SK-N-SH (cell line): ENCODE measurements around the gene CXCL16.

Source experiments
- CHD2 ChIP-seq: fragments of 150-350 bp; IDR thresholded peaks from 2 replicates; pipeline ENCODE4 v1.6.1; 2018; ENCODE audit warnings: low read length; ENCODE audit not compliant: partially characterized antibody
- CTCF ChIP-seq: fragments of 200-600 bp; sonication (generic); IDR thresholded peaks from 2 replicates; pipeline ENCODE4 v1.6.1; 2017; ENCODE audit warnings: antibody characterized with exemption, mild to moderate bottlenecking, moderate library complexity
- EP300 ChIP-seq, 2 experiments: IDR thresholded peaks; 2 replicates each; pipeline versions ENCODE4 v1.4.0 to v1.6.1; 2012; ENCODE audit warnings: borderline replicate concordance in 1 of 2, low read depth in 1 of 2, low read length in 1 of 2
- EZH2phosphoT487 ChIP-seq: fragments of 200-600 bp; sonication (generic); IDR thresholded peaks from 2 replicates; pipeline ENCODE4 v1.6.1; 2017; ENCODE audit warnings: low read depth, mixed run types, mild to moderate bottlenecking, antibody characterized with exemption, moderate library complexity, borderline replicate concordance
- JUND ChIP-seq: IDR thresholded peaks from 2 replicates; pipeline ENCODE4 v1.4.0; 2012
- MAX ChIP-seq: IDR thresholded peaks from 2 replicates; pipeline ENCODE4 v1.4.0; 2012; ENCODE audit warnings: low read depth
- MEF2A ChIP-seq: IDR thresholded peaks from 2 replicates; pipeline ENCODE4 v1.4.0; 2012; ENCODE audit warnings: low read depth, borderline replicate concordance
- NRF1 ChIP-seq: IDR thresholded peaks from 2 replicates; pipeline ENCODE4 v1.6.1; 2012; ENCODE audit warnings: low read depth, mild to moderate bottlenecking, low read length
- POLR2AphosphoS5 ChIP-seq: IDR thresholded peaks from 2 replicates; pipeline ENCODE4 v1.6.1; 2012; ENCODE audit warnings: low read depth, low read length
- RAD21 ChIP-seq: IDR thresholded peaks from 2 replicates; pipeline ENCODE4 v1.6.1; 2012; ENCODE audit warnings: mild to moderate bottlenecking, low read length
- RCOR1 ChIP-seq: fragments of 150-350 bp; IDR thresholded peaks from 2 replicates; pipeline ENCODE4 v1.6.1; 2017; ENCODE audit warnings: antibody characterized with exemption, low read length
- RXRA ChIP-seq: IDR thresholded peaks from 2 replicates; pipeline ENCODE4 v1.4.0; 2012; ENCODE audit warnings: low read depth, mild to moderate bottlenecking, borderline replicate concordance
- SMC3 ChIP-seq: IDR thresholded peaks from 2 replicates; pipeline ENCODE4 v1.6.1; 2012; ENCODE audit warnings: low read depth, low read length, improper control_type of control experiment
- USF1 ChIP-seq: IDR thresholded peaks from 2 replicates; pipeline ENCODE4 v1.4.0; 2012; ENCODE audit warnings: low read depth, borderline replicate concordance

GRCh38 chr17:4735876-4736651 lies 3.7 kb downstream of the CXCL16 start:
- TF ChIP-seq EZH2phosphoT487 (no peak), POLR2AphosphoS5 (no peak), JUND (no peak), SMC3 (no peak), CTCF (no peak), RAD21 (no peak), CHD2 (no peak), EP300 (IDR thresholded peaks at IDR 0.05; ENCODE audit: borderline replicate concordance in 1 of 2, low read depth in 1 of 2, low read length in 1 of 2) (no peak), MEF2A (no peak), MAX (no peak), NRF1 (no peak), RXRA (no peak), RCOR1 (no peak), USF1 (no peak)
